HS-27A (cell line): Measurements from ENCODE around the gene AATF.
"Not testable (repeated sequence)": the region's sequence is repeated elsewhere in the genome, so short reads cannot be mapped to it uniquely, and the experiment has no call there.

Experiments
- DNase-seq: peaks from one replicate; pipeline ENCODE4 v3.0.0-alpha.2; 2012; ENCODE audit warnings: low read depth, missing footprints

Gene AATF

GRCh38 chr17:37048811-37049210 lies 100.1 kb downstream of the AATF start:
- DNase-seq, result no peak

- no peak for DNase-seq
Measured at GRCh38 chr17:37050920-37051319, 102.2 kb downstream of the AATF start.

DNA sequence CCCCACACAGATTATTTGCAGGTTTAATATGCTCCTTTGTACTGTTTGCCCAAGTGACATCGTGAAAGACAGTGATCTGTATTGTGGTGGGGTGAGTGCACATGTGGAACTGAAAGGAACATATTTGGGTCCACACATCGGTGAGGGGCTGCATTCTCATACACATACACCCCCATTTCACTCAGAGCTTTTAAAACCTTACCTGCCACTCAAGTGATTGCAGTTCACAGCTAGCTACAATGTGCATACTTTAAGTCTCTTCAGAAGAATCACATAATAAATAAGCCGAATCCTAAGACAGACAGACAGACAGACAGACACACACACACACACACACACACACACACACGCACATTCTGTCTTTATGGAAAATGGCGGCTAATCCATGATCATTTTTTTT lies 102.6 kb downstream of the AATF start:
- DNase-seq, result no peak

GRCh38 chr17:37051833-37052232 lies 103.1 kb downstream of the AATF start:
- no peak for DNase-seq

- no peak for DNase-seq
Measured at GRCh38 chr17:37052450-37052849, 103.7 kb downstream of the AATF start.

DNA sequence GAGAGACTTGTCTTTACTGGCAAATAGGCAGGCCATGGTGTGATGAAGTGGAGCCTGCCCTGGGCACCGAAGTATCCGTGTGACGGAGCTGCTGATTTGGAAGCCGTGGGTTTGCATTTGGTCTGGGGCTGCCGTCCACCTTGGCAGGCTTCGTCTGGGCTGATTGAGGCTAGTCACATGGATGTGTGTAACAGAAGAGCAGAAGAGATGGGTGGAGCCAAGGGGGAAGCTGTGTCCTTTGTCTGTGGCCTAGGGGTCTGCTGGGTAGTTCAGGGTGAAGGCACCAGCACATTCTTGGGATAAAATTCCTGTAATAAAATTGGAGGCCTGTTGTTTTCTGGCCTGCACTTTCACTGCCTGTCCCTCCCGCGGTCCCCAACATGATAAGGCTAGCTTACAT lies 106.1 kb downstream of the AATF start:
- DNase-seq, result no peak

DNA sequence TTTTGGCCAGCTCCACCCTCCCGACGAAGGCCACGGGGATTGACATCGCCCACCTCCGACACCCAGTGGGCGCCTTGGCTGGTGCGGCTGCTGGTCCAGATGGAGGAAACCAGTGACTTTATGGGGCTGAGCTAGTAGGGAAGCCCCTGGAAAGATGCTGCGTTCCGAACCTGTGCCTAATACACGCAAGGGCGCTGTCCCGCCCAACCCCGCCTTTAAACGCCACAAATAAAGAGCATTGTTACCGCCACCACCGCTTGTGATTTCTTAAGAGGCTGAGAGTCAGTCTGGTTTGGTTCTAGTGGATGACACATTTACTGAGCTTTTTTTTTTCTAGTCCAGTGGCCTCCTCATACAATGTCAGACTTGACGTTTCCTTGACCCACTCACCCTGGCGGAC lies 107.9 kb downstream of the AATF start:
- no peak for DNase-seq

DNA sequence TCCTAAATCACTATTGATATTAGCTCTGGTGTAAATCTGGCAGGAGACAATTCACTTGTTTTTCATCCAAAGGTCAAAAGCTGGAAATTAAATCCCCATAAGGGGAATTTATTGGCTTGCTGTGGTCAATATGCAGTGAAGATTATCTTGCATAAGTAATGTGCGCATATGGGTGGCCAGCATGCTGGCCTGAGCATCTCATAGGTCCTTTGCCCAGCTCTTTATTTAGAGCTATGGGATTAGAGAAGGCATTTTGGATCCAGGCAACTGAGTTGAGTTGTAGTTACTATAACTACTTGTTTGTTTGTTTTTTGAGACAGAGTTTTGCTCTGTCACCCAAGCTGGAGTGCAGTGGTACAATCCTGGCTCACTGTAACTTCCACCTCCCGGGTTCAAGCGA lies 110.7 kb downstream of the AATF start:
- DNase-seq, result no peak

DNA sequence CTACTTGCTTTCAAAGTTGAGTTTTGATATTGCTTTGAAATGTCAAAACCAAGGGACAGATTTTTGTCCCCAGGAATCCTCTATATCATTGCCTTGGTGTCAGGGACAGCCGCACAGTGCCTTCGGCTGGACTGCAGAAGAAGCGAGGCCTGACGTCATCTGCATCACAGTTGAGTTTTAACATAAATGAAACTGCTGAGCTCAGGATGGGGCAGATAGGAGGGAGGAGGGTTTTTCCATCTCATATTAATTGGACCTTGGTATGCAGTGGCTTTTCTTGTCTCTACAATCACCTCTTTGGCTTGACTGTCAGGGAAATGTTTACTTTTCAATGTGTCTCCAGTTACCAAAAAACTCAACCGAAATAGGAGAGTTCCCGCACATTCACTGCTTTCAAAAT lies 111.3 kb downstream of the AATF start:
- DNase-seq, result no peak

- no peak for DNase-seq
Measured at GRCh38 chr17:37060928-37061327, 112.2 kb downstream of the AATF start.

- no peak for DNase-seq
Measured at GRCh38 chr17:37062021-37062420, 113.3 kb downstream of the AATF start.

GRCh38 chr17:37064206-37064605 lies 115.5 kb downstream of the AATF start:
- DNase-seq, result no peak

DNA sequence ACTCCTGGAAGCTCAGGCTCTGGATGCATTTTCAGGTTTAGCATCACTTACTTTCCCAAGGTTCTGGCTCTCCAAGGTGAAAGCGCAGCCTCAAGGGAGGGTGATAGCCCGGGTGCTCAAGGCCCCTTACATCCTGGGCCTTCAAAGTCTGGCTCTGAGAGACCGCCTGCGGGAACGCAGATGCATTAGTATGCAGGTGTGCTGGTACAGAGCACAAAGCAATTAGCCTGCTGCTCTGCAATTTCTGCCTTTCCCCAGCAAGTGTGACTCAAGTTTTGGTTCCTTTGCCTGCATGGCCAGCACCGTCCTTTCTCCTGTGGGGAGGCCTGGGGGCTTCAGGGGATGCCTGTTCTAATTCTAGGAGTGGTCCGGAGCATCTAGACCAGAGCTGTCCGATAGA lies 116.2 kb downstream of the AATF start:
- no peak for DNase-seq

- DNase-seq, result no peak
Measured at GRCh38 chr17:37065486-37066321, 117.0 kb downstream of the AATF start.

- DNase-seq, result no peak
Measured at GRCh38 chr17:37066322-37067255, 117.8 kb downstream of the AATF start.

GRCh38 chr17:37067555-37068111 lies 118.9 kb downstream of the AATF start:
- peak; percentile 9 for DNase-seq

GRCh38 chr17:37068266-37068665 lies 119.5 kb downstream of the AATF start:
- DNase-seq, result no peak

- DNase-seq, result no peak
Measured at GRCh38 chr17:37069087-37069486, 120.3 kb downstream of the AATF start.

GRCh38 chr17:37073464-37073863 lies 124.7 kb downstream of the AATF start:
- not testable (repeated sequence) for DNase-seq

GRCh38 chr17:37079065-37079708 lies 130.4 kb downstream of the AATF start:
- DNase-seq, result no peak

- no peak for DNase-seq
Measured at GRCh38 chr17:37079735-37080134, 131.0 kb downstream of the AATF start.

- DNase-seq, result no peak
Measured at GRCh38 chr17:37081287-37081686, 132.5 kb downstream of the AATF start.
